Mammary epithelial cell (primary cell): Measurements from ENCODE around the gene PAK3.

Source experiments
- CTCF ChIP-seq, 2 donors: IDR thresholded peaks in 1 of 2; conservative IDR thresholded peaks in 1 of 2; 2 replicates each; pipeline ENCODE4 v1.5.1; 2011 to 2012; ENCODE audit warnings: inconsistent platforms in 2 of 2, low read length in 2 of 2, mild to moderate bottlenecking in 2 of 2, control low read depth in 1 of 2, low read depth in 1 of 2; ENCODE audit not compliant: insufficient read depth in 1 of 2; ENCODE audit errors: extremely low read depth in 1 of 2
- EZH2 ChIP-seq: IDR thresholded peaks from 2 replicates; pipeline ENCODE4 v1.6.1; 2012; ENCODE audit warnings: low read length, inconsistent platforms, borderline replicate concordance

- TF ChIP-seq CTCF (conservative IDR thresholded peaks at IDR 0.05 in 1 of 2, IDR thresholded peaks at IDR 0.05 in 1 of 2; ENCODE audit: extremely low read depth in 1 of 2, insufficient read depth in 1 of 2, low read depth in 1 of 2, low read length in 2 of 2) (no peak), EZH2 (no peak)
These were observed 95.6 kb downstream of the PAK3 start for GRCh38 chrX:111191598-111191997.
